CD4-positive, alpha-beta T cell treated with Interleukin-2 at 100 ng/mL for 4 hours (primary cell): ENCODE data around the gene SEMA5B.

Experiments used
- DNase-seq: peaks from one replicate; pipeline ENCODE4 v3.0.0-alpha.2; 2020; ENCODE audit warnings: low spot score

The SEMA5B gene

GRCh38 chr3:123024056-123024455 is 3.5 kb downstream of the SEMA5B start:
- DNase-seq = no peak

DNA sequence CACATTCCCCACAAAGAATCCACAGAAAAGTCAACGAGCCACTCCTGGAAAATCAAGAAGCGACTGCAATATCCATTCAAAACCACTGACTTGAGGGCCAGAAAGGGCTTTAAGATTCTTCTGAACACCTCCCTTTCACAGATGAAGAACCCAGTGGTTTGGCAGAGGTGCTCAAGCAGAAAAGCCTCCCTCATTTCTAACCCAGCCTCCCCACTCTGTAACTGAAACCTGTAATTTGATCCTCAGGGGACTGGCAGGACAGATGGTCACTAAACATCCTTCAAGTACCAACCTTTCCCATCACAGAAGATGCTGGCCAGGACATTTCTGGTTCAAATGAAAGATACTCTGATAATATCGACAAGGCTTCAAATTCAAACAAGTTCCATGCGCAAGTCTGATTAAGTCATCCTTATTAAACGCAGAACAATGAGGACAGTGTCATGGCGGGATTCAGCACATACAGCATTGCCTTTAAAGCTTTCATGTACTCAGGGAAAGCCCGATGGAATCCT is 5.5 kb downstream of the SEMA5B start:
- DNase-seq = no peak

- no peak for DNase-seq
Observed at GRCh38 chr3:123021388-123021787, 6.2 kb downstream of the SEMA5B start.

GRCh38 chr3:123020709-123021108 is 6.9 kb downstream of the SEMA5B start:
- DNase-seq = no peak

GRCh38 chr3:123019591-123019990 is 8.0 kb downstream of the SEMA5B start:
- no peak for DNase-seq

GRCh38 chr3:123019161-123019560 is 8.4 kb downstream of the SEMA5B start:
- DNase-seq = no peak

- DNase-seq = no peak
Observed at GRCh38 chr3:123018683-123019082, 8.9 kb downstream of the SEMA5B start.

DNA sequence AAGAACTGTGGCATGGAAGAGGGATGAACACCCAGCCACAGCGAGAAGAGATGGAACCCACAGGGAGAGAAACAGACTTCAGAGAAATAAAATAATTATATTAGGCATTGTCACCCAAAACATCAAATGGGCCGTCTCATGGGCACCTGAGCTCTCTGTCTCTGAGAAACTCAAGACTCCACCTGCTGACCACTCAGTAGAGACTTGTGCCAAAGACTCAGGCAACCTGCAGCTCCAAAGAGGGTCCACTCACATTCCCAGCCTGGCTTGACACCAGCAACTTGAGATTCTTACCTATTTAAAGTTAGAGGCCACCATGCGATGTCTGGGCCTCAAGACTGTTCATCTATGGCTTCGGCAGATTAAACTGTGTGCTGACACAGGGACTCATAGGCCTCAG is 12.0 kb downstream of the SEMA5B start:
- DNase-seq = no peak

- no peak for DNase-seq
Observed at GRCh38 chr3:123013876-123014275, 13.7 kb downstream of the SEMA5B start.

GRCh38 chr3:123012652-123013051 is 14.9 kb downstream of the SEMA5B start:
- DNase-seq = no peak

- DNase-seq = no peak
Observed at GRCh38 chr3:123011447-123011846, 16.1 kb downstream of the SEMA5B start.

GRCh38 chr3:123008840-123009239 is 18.7 kb downstream of the SEMA5B start:
- DNase-seq = no peak

DNA sequence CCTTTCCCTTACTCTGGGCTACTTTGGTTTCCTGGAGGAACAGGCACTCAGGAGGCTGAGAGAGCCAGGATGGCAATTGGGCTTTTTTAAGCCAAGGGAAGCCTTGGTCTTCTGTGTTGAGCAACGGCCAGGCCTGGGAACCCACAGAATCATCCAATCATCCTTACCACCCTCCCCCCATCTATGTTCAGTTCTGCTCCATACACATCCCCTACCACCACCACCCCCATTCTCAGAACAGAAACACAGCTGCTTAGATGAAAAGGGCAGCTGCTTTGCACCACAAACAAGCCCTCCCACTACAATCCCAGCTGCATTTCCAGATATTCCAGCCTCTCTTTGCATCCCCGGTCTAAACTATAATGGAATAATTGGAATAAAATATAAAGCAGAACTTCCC is 21.0 kb downstream of the SEMA5B start:
- DNase-seq = no peak

DNA sequence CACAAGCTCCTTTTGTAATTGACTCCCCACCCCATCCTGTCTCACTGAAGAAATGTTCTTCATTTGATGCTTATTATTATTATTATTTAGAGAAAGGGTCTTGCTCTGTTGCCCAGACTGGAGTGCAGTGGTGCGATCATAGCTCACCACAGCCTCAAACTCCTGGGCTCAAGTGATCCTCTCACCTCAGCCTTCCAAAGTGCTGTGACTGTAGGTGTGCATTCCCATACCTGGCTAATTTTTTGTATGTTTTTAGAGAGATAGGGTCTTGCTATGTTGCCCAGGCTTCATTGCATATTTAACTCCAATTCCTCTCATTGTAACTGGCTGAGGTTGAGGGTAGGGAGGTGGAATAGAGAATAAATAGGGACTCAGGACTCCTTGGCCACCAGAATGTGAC is 22.3 kb downstream of the SEMA5B start:
- DNase-seq = no peak

GRCh38 chr3:123004201-123004918 is 23.2 kb downstream of the SEMA5B start:
- DNase-seq = no peak

GRCh38 chr3:123002749-123003497 is 24.6 kb downstream of the SEMA5B start:
- no peak for DNase-seq

DNA sequence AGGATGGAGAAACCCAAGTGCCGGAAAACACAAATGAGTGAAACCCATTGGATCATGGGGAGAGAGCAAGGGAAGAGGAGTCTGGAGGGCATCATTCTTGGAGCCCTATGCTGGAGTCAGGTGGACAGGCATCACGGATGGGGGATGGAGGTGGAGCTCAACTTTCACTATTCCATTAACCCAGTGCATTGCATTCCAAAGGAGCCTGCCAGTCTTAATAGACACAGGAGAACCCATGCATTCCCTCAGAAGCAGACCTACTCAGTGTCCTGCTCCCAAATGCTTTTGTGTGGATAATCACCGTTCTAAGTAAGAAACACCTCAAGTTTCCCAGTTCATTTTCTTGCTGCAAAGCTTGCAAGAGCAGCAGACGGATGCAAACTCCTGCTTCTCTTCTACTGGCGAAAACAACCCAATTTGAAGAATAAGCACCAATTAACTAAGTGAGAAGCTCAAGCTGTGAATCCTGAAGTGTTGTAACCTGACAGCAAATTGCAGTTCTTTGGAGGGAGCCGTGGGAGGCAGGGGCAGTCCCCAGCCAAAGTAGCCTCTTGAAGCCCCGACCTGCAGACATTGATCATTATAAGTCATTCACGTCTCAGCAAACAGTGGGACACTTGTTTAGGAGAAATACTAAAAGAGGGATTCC is 25.3 kb downstream of the SEMA5B start:
- DNase-seq = no peak

- no peak for DNase-seq
Observed at GRCh38 chr3:122998856-122999255, 28.7 kb downstream of the SEMA5B start.

DNA sequence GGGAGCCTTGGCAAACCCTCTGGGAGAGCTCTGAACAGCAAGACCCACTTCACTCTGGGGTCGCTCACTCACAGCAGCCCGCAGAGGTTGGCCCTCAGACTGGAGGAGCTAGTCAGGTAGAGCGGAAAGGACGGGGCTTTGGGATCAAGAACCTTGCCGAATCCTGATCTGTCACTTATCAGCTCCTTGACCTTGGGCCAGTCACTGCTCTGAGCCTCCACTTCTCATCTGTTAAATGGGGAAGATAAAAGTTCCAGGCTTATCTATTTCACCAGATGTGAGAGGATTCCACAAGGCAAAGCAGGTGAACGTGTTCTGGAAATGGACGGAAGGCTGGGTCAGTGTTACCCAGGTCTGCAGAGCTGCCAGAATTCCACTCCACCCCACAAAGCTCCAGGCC is 29.4 kb downstream of the SEMA5B start:
- no peak for DNase-seq

- DNase-seq = no peak
Observed at GRCh38 chr3:122996038-122996580, 31.5 kb downstream of the SEMA5B start.

DNA sequence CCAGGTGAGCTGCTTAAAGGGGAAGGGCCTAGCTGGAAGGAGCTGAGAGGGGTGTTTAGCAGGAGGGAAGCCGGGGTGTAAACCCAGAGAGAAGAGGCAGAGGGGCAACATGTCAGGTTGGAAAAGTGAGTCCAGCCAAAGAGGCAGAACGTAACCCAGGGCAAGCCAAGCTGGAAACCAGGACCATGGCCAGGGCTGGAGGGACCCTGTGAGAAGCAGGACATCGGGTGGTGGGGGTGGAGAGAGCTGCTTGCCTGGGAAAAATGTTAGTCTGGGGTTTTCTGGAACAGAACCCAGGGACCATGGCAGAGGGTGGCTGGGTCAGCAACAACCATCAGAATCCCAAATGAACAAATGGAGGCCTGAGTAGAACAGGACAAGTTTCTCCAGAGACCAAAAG is 32.6 kb downstream of the SEMA5B start:
- DNase-seq = no peak

- DNase-seq = no peak
Observed at GRCh38 chr3:122993124-122993978, 34.2 kb downstream of the SEMA5B start.
